OCI-LY3 (cell line): ENCODE results near the gene RPS6KB1.

Source experiments
- EZH2phosphoT487 ChIP-seq: fragments of 200-600 bp; shearing (Covaris generic); IDR thresholded peaks from 2 replicates; pipeline ENCODE4 v1.6.1; 2018; ENCODE audit warnings: antibody characterized with exemption, mixed run types, low read depth
- TF ChIP-seq, protein P1 (sequence below): fragments of 200-600, 300-600 bp; sonication (generic); IDR thresholded peaks from 2 replicates; pipeline ENCODE4 v1.5.1; 2014; ENCODE audit warnings: antibody characterized with exemption, low read length, low read depth

DNA sequence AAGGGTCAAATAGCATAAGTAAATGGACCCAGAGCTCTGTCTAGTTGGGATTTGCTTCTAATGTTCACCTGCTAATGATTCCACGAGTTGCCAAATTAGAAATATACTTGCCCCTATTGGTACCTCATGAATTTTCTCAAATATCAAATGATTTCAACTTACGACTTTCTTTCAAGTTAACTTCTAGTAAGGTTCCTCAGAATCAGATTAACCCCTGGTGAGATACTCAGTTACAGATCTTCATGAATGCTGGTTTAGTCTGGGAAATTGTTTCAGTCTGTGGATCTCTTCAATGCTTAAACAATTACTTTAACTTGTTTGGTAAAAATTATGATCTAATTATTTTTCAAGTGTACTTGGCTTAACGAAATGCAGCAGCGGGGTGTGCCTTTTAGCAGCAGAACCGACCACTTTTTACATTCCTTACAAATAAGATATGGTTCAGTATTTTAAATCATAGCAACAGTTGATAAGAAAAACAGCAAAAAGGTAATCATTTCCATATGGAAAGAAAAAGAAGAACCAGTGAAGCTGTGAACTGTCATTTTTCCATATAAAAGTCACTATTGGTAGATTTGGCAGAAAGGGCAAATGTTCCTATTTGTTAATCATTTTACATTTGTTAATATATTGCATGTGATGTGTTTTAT is 34.6 kb upstream of the RPS6KB1 start:
- TF ChIP-seq, protein P1, sequence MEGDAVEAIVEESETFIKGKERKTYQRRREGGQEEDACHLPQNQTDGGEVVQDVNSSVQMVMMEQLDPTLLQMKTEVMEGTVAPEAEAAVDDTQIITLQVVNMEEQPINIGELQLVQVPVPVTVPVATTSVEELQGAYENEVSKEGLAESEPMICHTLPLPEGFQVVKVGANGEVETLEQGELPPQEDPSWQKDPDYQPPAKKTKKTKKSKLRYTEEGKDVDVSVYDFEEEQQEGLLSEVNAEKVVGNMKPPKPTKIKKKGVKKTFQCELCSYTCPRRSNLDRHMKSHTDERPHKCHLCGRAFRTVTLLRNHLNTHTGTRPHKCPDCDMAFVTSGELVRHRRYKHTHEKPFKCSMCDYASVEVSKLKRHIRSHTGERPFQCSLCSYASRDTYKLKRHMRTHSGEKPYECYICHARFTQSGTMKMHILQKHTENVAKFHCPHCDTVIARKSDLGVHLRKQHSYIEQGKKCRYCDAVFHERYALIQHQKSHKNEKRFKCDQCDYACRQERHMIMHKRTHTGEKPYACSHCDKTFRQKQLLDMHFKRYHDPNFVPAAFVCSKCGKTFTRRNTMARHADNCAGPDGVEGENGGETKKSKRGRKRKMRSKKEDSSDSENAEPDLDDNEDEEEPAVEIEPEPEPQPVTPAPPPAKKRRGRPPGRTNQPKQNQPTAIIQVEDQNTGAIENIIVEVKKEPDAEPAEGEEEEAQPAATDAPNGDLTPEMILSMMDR = no peak
- TF ChIP-seq EZH2phosphoT487 = no peak
